ENCODE measurements around the gene RAD18.

Gene RAD18

DNA sequence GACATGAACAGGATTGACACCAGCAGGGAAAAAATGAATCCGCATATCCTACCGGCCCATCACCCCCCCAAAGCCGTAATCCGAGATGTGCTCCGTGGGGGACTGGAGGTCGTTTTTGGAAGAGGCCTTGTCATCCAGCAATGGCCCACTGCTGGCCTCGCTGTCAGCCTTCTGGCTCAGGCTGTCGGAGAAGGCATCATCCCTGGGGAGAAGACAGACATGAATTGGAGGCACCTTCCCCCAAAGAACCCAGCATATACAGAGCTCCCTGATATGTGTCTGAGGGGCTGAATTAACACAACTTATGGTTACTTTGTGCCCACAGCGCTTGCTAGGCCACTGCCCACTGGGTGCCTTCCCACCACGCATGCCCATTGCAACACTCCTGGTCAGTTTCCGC, 29.6 kb upstream of the RAD18 start:
- Histone ChIP-seq H3K27me3 (ENCODE audit: insufficient read depth, low read length) (no peaks in the 10 kb centered on the region), H3K36me3 (ENCODE audit: insufficient read depth, low read length) (no peaks in the 10 kb centered on the region), H3K27ac (ENCODE audit: low read depth, low read length, poor library complexity, severe bottlenecking) (no peak overlapping the region), H2AFZ (ENCODE audit: low read length) (no peak overlapping the region), H3K9ac (ENCODE audit: low read length) (no peak overlapping the region), H3F3A (ENCODE audit: insufficient read depth, low read length) (no peaks in the 10 kb centered on the region), H4K20me1 (ENCODE audit: insufficient read depth, low read length) (no peaks in the 10 kb centered on the region), H3K4me1 (ENCODE audit: insufficient read depth, low read length, severe bottlenecking) (no peaks in the 10 kb centered on the region), H3K4me2 (ENCODE audit: low read length) (no peak overlapping the region), H3K4me3 (ENCODE audit: low read depth, low read length, poor library complexity, severe bottlenecking) (no peak overlapping the region), H3K9me2 (ENCODE audit: low read depth, low read length) (no peaks in the 10 kb centered on the region), H3K79me2 (ENCODE audit: insufficient read depth, low read length) (no peaks in the 10 kb centered on the region), H3K9me3 (ENCODE audit: low read length) (no peaks in the 10 kb centered on the region)
- no peak for TF ChIP-seq EZH2 (IDR thresholded peaks at IDR 0.05; ENCODE audit: borderline replicate concordance, low read length)
- TF ChIP-seq, protein P1, sequence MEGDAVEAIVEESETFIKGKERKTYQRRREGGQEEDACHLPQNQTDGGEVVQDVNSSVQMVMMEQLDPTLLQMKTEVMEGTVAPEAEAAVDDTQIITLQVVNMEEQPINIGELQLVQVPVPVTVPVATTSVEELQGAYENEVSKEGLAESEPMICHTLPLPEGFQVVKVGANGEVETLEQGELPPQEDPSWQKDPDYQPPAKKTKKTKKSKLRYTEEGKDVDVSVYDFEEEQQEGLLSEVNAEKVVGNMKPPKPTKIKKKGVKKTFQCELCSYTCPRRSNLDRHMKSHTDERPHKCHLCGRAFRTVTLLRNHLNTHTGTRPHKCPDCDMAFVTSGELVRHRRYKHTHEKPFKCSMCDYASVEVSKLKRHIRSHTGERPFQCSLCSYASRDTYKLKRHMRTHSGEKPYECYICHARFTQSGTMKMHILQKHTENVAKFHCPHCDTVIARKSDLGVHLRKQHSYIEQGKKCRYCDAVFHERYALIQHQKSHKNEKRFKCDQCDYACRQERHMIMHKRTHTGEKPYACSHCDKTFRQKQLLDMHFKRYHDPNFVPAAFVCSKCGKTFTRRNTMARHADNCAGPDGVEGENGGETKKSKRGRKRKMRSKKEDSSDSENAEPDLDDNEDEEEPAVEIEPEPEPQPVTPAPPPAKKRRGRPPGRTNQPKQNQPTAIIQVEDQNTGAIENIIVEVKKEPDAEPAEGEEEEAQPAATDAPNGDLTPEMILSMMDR (IDR thresholded peaks at IDR 0.05; ENCODE audit: low read length) = no peak

DNA sequence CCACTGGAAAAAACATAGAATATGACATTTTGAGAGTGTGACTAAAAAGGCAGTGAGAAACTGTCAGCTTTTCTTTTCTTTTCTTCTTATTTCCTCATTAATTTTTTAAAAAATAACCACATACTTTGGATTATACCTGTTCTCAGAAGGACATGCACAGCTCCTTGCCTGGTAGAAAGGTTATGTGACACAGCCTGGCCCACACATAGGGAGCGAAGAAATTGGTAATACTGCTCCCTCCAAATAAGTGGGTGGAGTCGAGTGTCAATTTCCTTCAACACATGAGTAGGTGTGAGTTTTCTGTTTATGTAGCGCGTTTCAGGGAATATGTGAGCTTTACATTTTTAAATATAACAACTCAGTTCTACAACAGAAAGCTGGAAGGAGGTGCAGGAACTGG, 28.9 kb upstream of the RAD18 start:
- H2AFZ ChIP-seq (ENCODE audit: low read length) = no peak overlapping the region
- H3K9me3 ChIP-seq (ENCODE audit: low read length) = no peaks in the 10 kb centered on the region
- no peak overlapping the region for H3K27ac ChIP-seq (ENCODE audit: low read depth, low read length, poor library complexity, severe bottlenecking)
- H3K9me2 ChIP-seq (ENCODE audit: low read depth, low read length) = no peaks in the 10 kb centered on the region
- H3K79me2 ChIP-seq (ENCODE audit: insufficient read depth, low read length) = no peaks in the 10 kb centered on the region
- no peaks in the 10 kb centered on the region for H3K36me3 ChIP-seq (ENCODE audit: insufficient read depth, low read length)
- no peaks in the 10 kb centered on the region for H3K27me3 ChIP-seq (ENCODE audit: insufficient read depth, low read length)
- TF ChIP-seq, protein P1 (IDR thresholded peaks at IDR 0.05; ENCODE audit: low read length) = no peak
- no peak for TF ChIP-seq EZH2 (IDR thresholded peaks at IDR 0.05; ENCODE audit: borderline replicate concordance, low read length)
- H3K9ac ChIP-seq (ENCODE audit: low read length) = no peak overlapping the region
- no peaks in the 10 kb centered on the region for H3K4me1 ChIP-seq (ENCODE audit: insufficient read depth, low read length, severe bottlenecking)
- H4K20me1 ChIP-seq (ENCODE audit: insufficient read depth, low read length) = no peaks in the 10 kb centered on the region
- H3K4me2 ChIP-seq (ENCODE audit: low read length) = no peak overlapping the region
- H3K4me3 ChIP-seq (ENCODE audit: low read depth, low read length, poor library complexity, severe bottlenecking) = no peak overlapping the region
- no peaks in the 10 kb centered on the region for H3F3A ChIP-seq (ENCODE audit: insufficient read depth, low read length)

DNA sequence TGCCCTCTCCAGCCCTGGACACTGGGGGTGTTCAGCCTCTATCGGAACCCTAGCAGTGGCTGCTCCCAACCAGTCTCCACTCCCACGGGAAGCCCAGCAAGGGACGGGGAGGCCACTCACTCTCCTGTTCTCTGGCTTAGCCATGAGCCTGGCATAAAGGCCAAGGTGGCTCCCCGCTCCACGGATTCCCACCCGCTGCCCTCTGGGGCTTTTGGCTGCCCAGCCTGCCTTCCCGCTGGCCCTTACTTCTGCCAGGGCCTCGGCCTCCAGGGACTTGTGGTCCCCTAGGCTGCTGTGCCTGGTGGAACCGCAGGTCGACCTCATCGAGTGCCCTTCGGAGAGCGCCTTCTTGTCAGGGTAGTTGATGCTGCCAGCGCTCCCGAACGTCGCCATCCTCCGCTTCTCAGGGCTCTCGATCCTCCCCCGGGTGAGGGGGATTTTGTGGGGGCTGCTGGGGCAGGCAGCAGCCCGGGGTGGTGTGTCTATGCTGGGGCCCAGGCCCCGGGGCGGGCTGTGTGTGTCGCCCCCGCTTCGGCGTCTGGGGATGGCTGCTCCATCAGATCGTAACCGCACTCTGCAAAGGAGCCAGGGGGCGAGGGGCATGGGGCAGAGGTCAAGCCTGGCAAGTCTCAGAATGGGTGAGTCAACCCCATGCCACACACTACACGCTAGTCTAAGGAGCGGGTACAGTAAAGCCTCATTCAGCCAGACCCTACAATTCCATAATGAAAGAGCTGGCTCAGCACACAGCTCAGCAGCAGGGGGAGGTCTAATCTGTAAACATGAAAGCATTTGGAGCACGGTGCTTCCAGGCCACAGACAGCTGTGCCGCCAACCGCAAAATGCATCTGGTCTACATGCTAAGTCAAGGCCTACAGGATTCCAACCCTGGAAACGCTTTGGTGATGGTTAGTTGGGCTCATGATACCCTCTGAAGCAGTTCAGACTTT, 27.3 kb upstream of the RAD18 start:
- Histone ChIP-seq H3K79me2 (ENCODE audit: insufficient read depth, low read length) (no peaks in the 10 kb centered on the region), H3K27me3 (ENCODE audit: insufficient read depth, low read length) (no peaks in the 10 kb centered on the region), H3K4me2 (ENCODE audit: low read length) (no peak overlapping the region), H3F3A (ENCODE audit: insufficient read depth, low read length) (no peaks in the 10 kb centered on the region), H3K27ac (ENCODE audit: low read depth, low read length, poor library complexity, severe bottlenecking) (no peak overlapping the region), H2AFZ (ENCODE audit: low read length) (no peak overlapping the region), H4K20me1 (ENCODE audit: insufficient read depth, low read length) (no peaks in the 10 kb centered on the region), H3K9ac (ENCODE audit: low read length) (no peak overlapping the region), H3K9me2 (ENCODE audit: low read depth, low read length) (no peaks in the 10 kb centered on the region), H3K4me3 (ENCODE audit: low read depth, low read length, poor library complexity, severe bottlenecking) (no peak overlapping the region), H3K4me1 (ENCODE audit: insufficient read depth, low read length, severe bottlenecking) (no peaks in the 10 kb centered on the region), H3K9me3 (ENCODE audit: low read length) (no peaks in the 10 kb centered on the region), H3K36me3 (ENCODE audit: insufficient read depth, low read length) (no peaks in the 10 kb centered on the region)
- no peak for TF ChIP-seq EZH2 (IDR thresholded peaks at IDR 0.05; ENCODE audit: borderline replicate concordance, low read length)
- TF ChIP-seq, protein P1 (IDR thresholded peaks at IDR 0.05; ENCODE audit: low read length) = no peak

Data from OCI-LY1 (cell line).